Activated CD8-positive, alpha-beta memory T cell treated with anti-CD3 and anti-CD28 coated beads, Interleukin-2, amount 50 U/mL, for 48 hours (primary cell): ENCODE data around the gene HERPUD2.
"Not testable (repeated sequence)": the region's sequence is repeated elsewhere in the genome, so short reads cannot be mapped to it uniquely, and the experiment has no call there.

Experiments
- DNase-seq: peaks from one replicate; pipeline ENCODE4 v3.0.0-alpha.2; 2020

Gene HERPUD2

GRCh38 chr7:35712563-35713226 is 17.8 kb upstream of the HERPUD2 start:
- DNase-seq, result no peak

DNA sequence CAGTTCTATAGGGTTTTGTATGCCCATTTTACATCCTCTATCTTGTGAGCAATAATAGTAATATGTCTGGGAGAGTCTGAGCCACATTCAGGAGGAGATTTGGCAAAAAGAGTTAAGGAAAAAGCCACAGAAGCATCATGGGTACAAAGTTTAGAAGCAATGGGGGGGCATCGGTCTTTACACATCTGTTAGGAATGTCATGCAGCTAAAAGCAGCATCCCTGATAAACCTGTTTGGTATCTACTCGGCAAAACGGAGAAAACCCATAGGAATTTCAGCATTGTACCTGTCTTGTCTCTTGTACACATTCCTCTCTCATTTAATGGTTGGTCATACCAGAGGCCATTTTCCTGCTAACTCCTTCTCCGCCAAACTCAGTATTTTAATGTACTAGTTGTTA is 12.5 kb upstream of the HERPUD2 start:
- no peak for DNase-seq

DNA sequence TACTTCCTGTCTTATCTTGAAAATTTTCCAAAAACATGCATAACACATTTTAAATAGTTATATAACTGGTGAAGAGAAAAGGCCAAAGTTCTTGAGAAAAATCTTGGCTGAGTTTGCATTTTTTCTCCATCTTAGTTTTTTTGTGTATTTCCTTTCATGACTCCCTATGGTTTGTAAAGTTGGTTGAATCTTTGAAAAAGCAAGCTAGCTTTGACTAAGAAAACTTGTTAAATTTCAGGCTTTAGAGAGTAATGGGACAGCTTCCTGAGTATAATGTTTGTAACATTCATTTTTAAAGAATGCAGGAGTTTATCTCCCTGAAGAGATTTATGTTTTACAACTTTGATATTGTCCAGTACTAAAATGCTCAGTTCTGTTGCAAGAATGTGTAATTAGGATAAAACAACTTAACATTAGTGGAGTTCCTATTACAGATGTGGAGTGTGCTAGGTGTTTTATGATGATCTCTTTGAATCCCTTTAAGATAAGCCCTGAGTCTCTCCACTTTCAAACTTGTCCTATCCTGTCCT is 11.1 kb upstream of the HERPUD2 start:
- no peak for DNase-seq

- DNase-seq, result no peak
Measured at GRCh38 chr7:35704261-35704660, 9.3 kb upstream of the HERPUD2 start.

DNA sequence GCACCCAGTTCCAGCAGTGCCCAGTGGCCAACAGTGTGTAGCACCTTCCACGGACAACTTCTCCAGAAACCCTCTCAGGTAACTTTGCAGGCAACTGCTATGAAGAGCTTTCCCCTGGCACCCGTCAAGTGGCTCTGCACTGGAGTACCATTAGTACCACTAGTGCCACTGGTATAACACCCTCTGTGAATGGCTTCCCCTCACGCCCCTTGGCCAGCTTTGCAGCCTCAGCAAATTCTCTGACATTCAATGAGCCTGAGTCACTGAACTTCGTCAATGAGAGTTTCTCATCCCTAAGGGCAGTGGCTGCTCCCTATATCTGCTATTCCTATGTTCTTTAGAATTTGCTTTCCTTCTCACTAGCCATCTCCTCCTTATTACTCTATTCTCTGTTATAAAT is 7.6 kb upstream of the HERPUD2 start:
- DNase-seq, result no peak

GRCh38 chr7:35701287-35701900 is 6.5 kb upstream of the HERPUD2 start:
- no peak for DNase-seq

DNA sequence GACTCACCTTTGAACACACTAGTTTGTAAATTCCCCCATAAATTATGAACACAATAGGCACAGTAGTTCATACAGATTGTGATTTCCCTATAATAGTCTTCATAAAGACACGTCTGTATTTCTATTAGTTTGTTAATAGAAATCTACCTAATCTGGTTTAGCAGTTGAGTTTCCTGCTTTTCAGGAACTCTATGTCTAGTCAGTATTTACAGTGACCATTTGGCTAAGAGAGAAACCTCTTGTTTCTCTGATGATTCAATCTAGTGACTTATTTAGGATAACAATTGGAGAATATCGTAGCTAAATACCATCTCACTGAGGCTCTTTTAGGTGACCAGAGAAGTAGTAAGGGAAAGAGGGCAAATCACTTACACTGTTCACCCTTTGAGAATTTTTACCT is 5.9 kb upstream of the HERPUD2 start:
- no peak for DNase-seq

GRCh38 chr7:35700333-35700732 is 5.4 kb upstream of the HERPUD2 start:
- no peak for DNase-seq

- DNase-seq, result no peak
Measured at GRCh38 chr7:35699796-35700305, 4.9 kb upstream of the HERPUD2 start.

DNA sequence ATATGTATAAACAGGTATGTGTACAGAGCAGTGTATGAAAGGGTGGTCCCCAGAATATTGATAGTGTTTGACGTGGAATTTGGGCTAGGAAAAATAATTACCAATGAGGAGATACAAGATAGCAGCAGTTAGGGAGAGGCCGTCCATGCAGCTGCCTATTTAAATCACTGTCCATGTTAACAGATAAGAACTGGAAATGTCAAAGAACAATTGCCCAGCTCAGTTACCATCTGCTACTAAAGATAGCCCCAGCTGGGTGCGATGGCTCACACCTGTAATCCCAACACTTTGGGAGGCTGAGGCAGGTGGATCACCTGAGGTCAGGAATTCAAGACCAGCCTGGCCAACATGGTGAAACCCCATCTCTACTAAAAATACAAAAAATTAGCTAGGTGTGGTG is 3.4 kb upstream of the HERPUD2 start:
- DNase-seq, result not testable (repeated sequence)

GRCh38 chr7:35697414-35698175 is 2.7 kb upstream of the HERPUD2 start:
- DNase-seq, result no peak

- no peak for DNase-seq
Measured at GRCh38 chr7:35695987-35696386, 1.1 kb upstream of the HERPUD2 start.

- DNase-seq, result no peak
Measured at GRCh38 chr7:35695473-35695850, 527 bp upstream of the HERPUD2 start.

GRCh38 chr7:35694161-35694783 is 663 bp downstream of the HERPUD2 start:
- peak; percentile 67 for DNase-seq

DNA sequence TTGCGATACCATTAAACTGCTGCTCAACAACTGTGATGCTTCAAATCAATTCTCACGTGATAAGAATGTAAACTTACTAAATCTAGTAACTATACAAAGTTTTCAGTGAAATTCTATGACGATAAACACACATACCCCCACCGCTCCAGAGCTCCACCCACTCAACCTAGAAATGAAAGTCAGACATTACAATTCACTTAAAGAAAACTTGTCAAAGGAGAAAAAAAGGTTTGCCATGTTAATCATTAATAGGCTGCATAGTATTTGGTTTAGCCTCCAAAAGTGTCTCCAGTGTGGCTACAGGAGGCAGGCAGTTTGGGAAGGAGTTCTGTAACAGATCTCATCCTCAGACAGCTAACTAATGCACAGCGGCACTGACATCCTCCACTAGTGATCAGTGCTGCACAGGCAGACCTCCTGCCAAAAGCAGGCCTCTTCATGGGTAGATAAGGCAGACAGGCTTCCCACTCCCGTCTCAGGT is 3.1 kb downstream of the HERPUD2 start:
- DNase-seq, result no peak

DNA sequence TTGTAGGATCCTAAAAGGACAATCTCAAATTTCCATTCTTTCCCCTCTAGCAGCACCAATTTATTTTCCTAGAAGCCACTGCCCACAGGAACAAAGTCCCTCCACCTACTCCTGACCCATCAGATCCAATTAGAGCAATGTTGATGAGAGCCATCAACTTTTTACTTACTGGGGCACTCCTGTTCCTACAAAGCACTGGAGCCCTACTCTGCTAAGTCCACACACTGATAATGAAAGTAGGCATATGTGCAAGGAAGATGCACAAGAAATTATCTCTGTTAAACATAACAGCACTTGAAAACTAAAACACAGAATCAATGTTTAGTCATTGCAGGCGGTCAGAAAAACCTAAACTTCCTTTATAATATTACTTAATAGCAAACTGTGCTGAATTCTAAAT is 3.6 kb downstream of the HERPUD2 start:
- no peak for DNase-seq

DNA sequence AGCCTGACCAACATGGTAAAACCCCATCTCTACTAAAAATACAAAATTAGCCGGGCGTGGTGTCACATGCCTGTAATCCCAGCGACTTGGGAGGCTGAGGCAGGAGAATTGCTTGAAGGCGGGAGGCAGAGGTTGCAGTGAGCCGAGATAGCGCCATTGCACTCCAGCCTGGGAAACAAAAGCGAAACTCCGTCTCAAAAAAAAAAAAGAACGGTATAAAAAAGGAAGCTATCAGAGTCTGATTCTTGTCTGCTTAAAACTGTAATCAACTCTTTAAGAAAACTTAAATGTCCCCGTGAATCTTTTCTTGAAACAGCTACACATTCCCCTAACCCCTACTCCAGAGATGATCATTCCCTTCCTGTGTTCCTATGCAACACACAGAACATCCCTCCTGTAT is 4.3 kb downstream of the HERPUD2 start:
- not testable (repeated sequence) for DNase-seq

DNA sequence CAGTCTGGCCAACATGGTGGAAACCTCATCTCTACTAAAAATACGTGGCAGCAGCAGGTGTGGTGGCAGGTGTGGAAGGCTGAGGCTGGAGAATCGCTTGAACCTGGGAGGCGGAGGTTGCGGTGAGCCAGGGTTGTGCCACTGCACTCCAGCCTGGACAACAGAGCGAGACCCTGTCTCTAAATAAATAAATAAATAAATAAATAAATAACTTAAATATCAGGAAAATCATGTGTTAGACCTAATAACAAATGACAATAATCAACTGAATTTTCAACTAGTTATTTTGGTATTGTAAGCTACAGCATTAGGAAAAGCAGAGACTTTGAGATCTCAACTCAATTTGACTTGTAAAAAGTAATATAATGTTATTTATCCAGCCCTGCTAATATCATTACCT is 9.2 kb downstream of the HERPUD2 start:
- no peak for DNase-seq

- DNase-seq, result no peak
Measured at GRCh38 chr7:35681231-35682029, 13.5 kb downstream of the HERPUD2 start.

GRCh38 chr7:35680403-35681013 is 14.4 kb downstream of the HERPUD2 start:
- no peak for DNase-seq

- DNase-seq, result no peak
Measured at GRCh38 chr7:35677582-35678356, 17.2 kb downstream of the HERPUD2 start.
